ENCODE results near the gene TMF1. TPM values are rescaled to one million over a fixed set of nuclear protein-coding genes. Genes with fewer than 3 reads are reported as not detected.

The TMF1 gene, protein sequence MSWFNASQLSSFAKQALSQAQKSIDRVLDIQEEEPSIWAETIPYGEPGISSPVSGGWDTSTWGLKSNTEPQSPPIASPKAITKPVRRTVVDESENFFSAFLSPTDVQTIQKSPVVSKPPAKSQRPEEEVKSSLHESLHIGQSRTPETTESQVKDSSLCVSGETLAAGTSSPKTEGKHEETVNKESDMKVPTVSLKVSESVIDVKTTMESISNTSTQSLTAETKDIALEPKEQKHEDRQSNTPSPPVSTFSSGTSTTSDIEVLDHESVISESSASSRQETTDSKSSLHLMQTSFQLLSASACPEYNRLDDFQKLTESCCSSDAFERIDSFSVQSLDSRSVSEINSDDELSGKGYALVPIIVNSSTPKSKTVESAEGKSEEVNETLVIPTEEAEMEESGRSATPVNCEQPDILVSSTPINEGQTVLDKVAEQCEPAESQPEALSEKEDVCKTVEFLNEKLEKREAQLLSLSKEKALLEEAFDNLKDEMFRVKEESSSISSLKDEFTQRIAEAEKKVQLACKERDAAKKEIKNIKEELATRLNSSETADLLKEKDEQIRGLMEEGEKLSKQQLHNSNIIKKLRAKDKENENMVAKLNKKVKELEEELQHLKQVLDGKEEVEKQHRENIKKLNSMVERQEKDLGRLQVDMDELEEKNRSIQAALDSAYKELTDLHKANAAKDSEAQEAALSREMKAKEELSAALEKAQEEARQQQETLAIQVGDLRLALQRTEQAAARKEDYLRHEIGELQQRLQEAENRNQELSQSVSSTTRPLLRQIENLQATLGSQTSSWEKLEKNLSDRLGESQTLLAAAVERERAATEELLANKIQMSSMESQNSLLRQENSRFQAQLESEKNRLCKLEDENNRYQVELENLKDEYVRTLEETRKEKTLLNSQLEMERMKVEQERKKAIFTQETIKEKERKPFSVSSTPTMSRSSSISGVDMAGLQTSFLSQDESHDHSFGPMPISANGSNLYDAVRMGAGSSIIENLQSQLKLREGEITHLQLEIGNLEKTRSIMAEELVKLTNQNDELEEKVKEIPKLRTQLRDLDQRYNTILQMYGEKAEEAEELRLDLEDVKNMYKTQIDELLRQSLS
- total RNA-seq, result 26.7 and 29.2 TPM in 2 replicates

GRCh38 chr3:69051756-69052471 lies at the start of gene TMF1:
TMF1 (minus strand) TSS chr3:69052333; CDS start chr3:69052086, 247 bp downstream.

GRCh38 chr3:69084326-69085167 lies 32.4 kb upstream of the TMF1 start, which contains the start of gene ARL6IP5:
ARL6IP5 (plus strand) TSS chr3:69084937; CDS start chr3:69085048, 111 bp downstream.

GRCh38 chr3:69080233-69080920 lies 28.2 kb upstream of the TMF1 start, which contains the start of gene UBA3:
UBA3 (minus strand) TSS chr3:69080365; CDS start chr3:69080353, 12 bp downstream.

DNA sequence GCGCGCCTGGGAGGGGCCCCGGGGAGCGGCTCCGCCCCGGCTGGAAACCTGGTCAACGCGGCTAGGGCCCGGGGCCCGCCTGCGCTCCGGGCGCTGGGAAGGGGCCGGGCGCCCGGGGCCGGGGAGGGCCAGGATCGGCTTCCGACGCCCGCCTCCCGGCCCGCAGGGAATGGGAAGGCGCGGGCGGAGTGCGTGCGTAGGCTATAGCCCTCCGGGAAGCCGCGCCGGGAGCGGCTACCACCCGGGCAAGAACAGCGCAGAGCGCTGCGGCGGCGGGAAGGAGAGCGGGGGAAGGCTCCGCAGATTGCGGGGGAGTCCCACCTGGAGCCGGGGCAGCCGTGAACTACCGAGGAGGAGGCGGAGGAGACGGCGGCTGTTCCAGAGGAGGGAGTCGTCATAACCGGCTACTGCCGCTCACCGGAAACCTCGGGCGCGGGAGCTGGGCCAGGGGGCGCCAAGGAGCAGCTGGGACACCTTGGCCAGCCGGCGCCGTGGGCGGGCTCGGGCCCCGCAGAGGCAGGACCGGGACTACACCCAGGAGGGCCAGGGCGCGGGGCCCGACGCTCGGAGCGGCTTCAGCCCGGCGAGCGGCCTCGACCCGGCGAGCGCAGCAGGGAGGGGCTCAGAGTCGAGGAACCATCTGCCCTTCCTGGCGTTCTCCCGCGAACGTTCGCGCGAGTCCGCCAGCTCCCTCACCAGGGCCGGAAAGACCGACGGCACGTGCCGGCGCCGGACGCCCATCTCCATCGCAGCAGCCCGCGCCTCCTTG lies 38.7 kb downstream of the TMF1 start, which contains the start of gene EOGT:
EOGT (minus strand) TSS at position 432 of the 769 bp plus-strand sequence. CDS start 3,838 bp downstream, outside the sequence.

Other genes with a start within 250 kb of the TMF1 start
- not detected in 2 replicates for gene TAFA4, start 119.8 kb downstream of the TMF1 start, total RNA-seq
- 31.8 and 50.5 TPM in 2 replicates for gene EOGT, start 38.6 kb downstream of the TMF1 start, total RNA-seq
- gene UBA3, start 28.0 kb upstream of the TMF1 start, total RNA-seq, result 56.3 and 63.6 TPM in 2 replicates
- 47.5 and 89.3 TPM in 2 replicates for gene ARL6IP5, start 32.6 kb upstream of the TMF1 start, total RNA-seq
- gene LMOD3, start 70.3 kb upstream of the TMF1 start, total RNA-seq, result not detected in 2 replicates